WTC11 (cell line): ENCODE measurements around the gene SRGN. TPM values are rescaled to one million over a fixed set of nuclear protein-coding genes. Genes with fewer than 3 reads are reported as not detected.

Experiments
- ATAC-seq: fragments of 200-7000 bp; cut with Tn5 transposase; 2 replicates; pipeline ENCODE4 v1.10.0; 2021; ENCODE audit warnings: mild to moderate bottlenecking, moderate library complexity
- CTCF ChIA-PET: fragments of 300-600 bp; sonication (Branson Sonifier 250); formaldehyde crosslinking; loops from one replicate; lab custom pipeline; 2021; ENCODE audit warnings: antibody characterized with exemption; lab: Charles Lee
- POLR2A ChIA-PET: fragments of 350-600 bp; sonication (Branson Sonifier 250); formaldehyde crosslinking; loops from one replicate; lab custom pipeline; 2021; ENCODE audit warnings: antibody characterized with exemption; lab: Charles Lee
- DNase-seq: peaks from one replicate; pipeline ENCODE4 v3.0.0; 2021; ENCODE audit warnings: low spot score
- H3K27ac Mint-ChIP-seq: 2 replicates; pipeline ENCODE4 v1.8.0; 2021; ENCODE audit warnings: mixed read lengths
- H3K27me3 Mint-ChIP-seq: 2 replicates; pipeline ENCODE4 v1.8.0; 2021; ENCODE audit warnings: low read depth, mild to moderate bottlenecking, moderate library complexity, mixed read lengths
- H3K36me3 Mint-ChIP-seq: 2 replicates; pipeline ENCODE4 v1.8.0; 2021; ENCODE audit warnings: mixed read lengths
- H3K4me1 Mint-ChIP-seq: 2 replicates; pipeline ENCODE4 v1.8.0; 2022; ENCODE audit warnings: mixed read lengths
- H3K4me3 Mint-ChIP-seq: 2 replicates; pipeline ENCODE4 v1.8.0; 2021; ENCODE audit warnings: mild to moderate bottlenecking, moderate library complexity, mixed read lengths
- H3K9me3 Mint-ChIP-seq: 2 replicates; pipeline ENCODE4 v1.8.0; 2021; ENCODE audit warnings: mixed read lengths
- ATF1 ChIP-seq: sonication (generic); formaldehyde crosslinking; IDR thresholded peaks from 2 replicates; pipeline ENCODE4 v1.8.1; 2023; ENCODE audit warnings: mild to moderate bottlenecking, moderate library complexity, missing genetic modification reagents
- E2F4 ChIP-seq: sonication (generic); formaldehyde crosslinking; IDR thresholded peaks from 2 replicates; pipeline ENCODE4 v1.8.1; 2022; ENCODE audit warnings: low read depth, mild to moderate bottlenecking, moderate library complexity, missing genetic modification reagents, borderline replicate concordance
- E2F5 ChIP-seq: sonication (generic); formaldehyde crosslinking; IDR thresholded peaks from 2 replicates; pipeline ENCODE4 v1.8.1; 2022; ENCODE audit warnings: mild to moderate bottlenecking, moderate library complexity, missing genetic modification reagents
- ERG ChIP-seq: fragments of 250-450 bp; sonication (Bioruptor Pico); IDR thresholded peaks from 2 replicates; pipeline ENCODE4 v1.8.0; 2021; ENCODE audit warnings: mild to moderate bottlenecking
- ESRRA ChIP-seq: sonication (generic); formaldehyde crosslinking; IDR thresholded peaks from 2 replicates; pipeline ENCODE4 v1.8.1; 2022; ENCODE audit warnings: mild to moderate bottlenecking, missing genetic modification reagents, borderline replicate concordance
- FOXK1 ChIP-seq: sonication (generic); formaldehyde crosslinking; IDR thresholded peaks from 2 replicates; pipeline ENCODE4 v1.8.0; 2022; ENCODE audit warnings: mild to moderate bottlenecking, moderate library complexity, missing genetic modification reagents
- FOXP1 ChIP-seq: sonication (generic); formaldehyde crosslinking; IDR thresholded peaks from 2 replicates; pipeline ENCODE4 v1.8.0; 2022; ENCODE audit warnings: missing genetic modification reagents, mild to moderate bottlenecking, moderate library complexity, borderline replicate concordance
- HMGXB4 ChIP-seq: sonication (generic); formaldehyde crosslinking; IDR thresholded peaks from 2 replicates; pipeline ENCODE4 v1.8.1; 2023; ENCODE audit warnings: mild to moderate bottlenecking, moderate library complexity, missing genetic modification reagents
- IRF1 ChIP-seq: sonication (generic); formaldehyde crosslinking; IDR thresholded peaks from 2 replicates; pipeline ENCODE4 v1.8.0; 2023; ENCODE audit warnings: missing genetic modification reagents
- IRF2 ChIP-seq: sonication (generic); formaldehyde crosslinking; IDR thresholded peaks from 2 replicates; pipeline ENCODE4 v1.8.0; 2022; ENCODE audit warnings: low read depth, missing genetic modification reagents, borderline replicate concordance
- NFATC4 ChIP-seq: fragments of 250-450 bp; sonication (Bioruptor Pico); IDR thresholded peaks from 2 replicates; pipeline ENCODE4 v1.9.0; 2021; ENCODE audit warnings: mild to moderate bottlenecking
- RELA ChIP-seq: sonication (generic); formaldehyde crosslinking; IDR thresholded peaks from 2 replicates; pipeline ENCODE4 v1.8.1; 2022; ENCODE audit warnings: missing genetic modification reagents, mild to moderate bottlenecking, borderline replicate concordance
- TEAD4 ChIP-seq: sonication (generic); formaldehyde crosslinking; IDR thresholded peaks from 2 replicates; pipeline ENCODE4 v1.8.0; 2022; ENCODE audit warnings: mild to moderate bottlenecking, missing genetic modification reagents
- TP53 ChIP-seq: sonication (generic); formaldehyde crosslinking; IDR thresholded peaks from 2 replicates; pipeline ENCODE4 v1.8.1; 2023; ENCODE audit warnings: mild to moderate bottlenecking, missing genetic modification reagents
- ZNF263 ChIP-seq: sonication (generic); formaldehyde crosslinking; IDR thresholded peaks from 2 replicates; pipeline ENCODE4 v1.8.1; 2022; ENCODE audit warnings: low read depth, mild to moderate bottlenecking, moderate library complexity, missing genetic modification reagents
- ZNF281 ChIP-seq: sonication (generic); formaldehyde crosslinking; IDR thresholded peaks from 2 replicates; pipeline ENCODE4 v1.8.0; 2023; ENCODE audit warnings: mild to moderate bottlenecking, missing genetic modification reagents
- ZNF416 ChIP-seq: fragments of 250-450 bp; sonication (Bioruptor Pico); IDR thresholded peaks from 2 replicates; pipeline ENCODE4 v1.9.0; 2021; ENCODE audit warnings: mild to moderate bottlenecking, inconsistent platforms
- ZNF423 ChIP-seq: fragments of 250-450 bp; sonication (Bioruptor Pico); IDR thresholded peaks from 2 replicates; pipeline ENCODE4 v2.1.2; 2022; ENCODE audit warnings: mild to moderate bottlenecking, moderate library complexity
- ZNF671 ChIP-seq: fragments of 250-450 bp; sonication (Bioruptor Pico); IDR thresholded peaks from 2 replicates; pipeline ENCODE4 v1.8.0; 2021; ENCODE audit warnings: mild to moderate bottlenecking
- ZSCAN18 ChIP-seq: fragments of 250-450 bp; sonication (Bioruptor Pico); IDR thresholded peaks from 2 replicates; pipeline ENCODE4 v2.1.2; 2022; ENCODE audit warnings: mild to moderate bottlenecking, moderate library complexity
- total RNA-seq: library from RNA; stranded (reverse); gene quantifications from 3 replicates; pipeline ENCODE4 v1.2.3, GENCODE V29; 2021

Gene SRGN
- total RNA-seq, 1 experiment from 2014 or later = 1.4 TPM

- H3K9me3 Mint-ChIP-seq = no peaks in the 10 kb centered on the region
- TF ChIP-seq ZNF416 (no peak), TEAD4 (CRISPR knock-in tag) (no peak), ZNF423 (CRISPR knock-in tag) (no peak), HMGXB4 (no peak), ESRRA (CRISPR knock-in tag) (no peak), NFATC4 (CRISPR knock-in tag) (no peak), FOXP1 (CRISPR knock-in tag) (no peak), RELA (no peak), E2F4 (CRISPR knock-in tag) (no peak), IRF1 (CRISPR knock-in tag) (no peak), ZNF281 (CRISPR knock-in tag) (no peak), E2F5 (CRISPR knock-in tag) (no peak), ERG (CRISPR knock-in tag) (no peak), ATF1 (CRISPR knock-in tag) (no peak), ZSCAN18 (CRISPR knock-in tag) (no peak), TP53 (CRISPR knock-in tag) (no peak), FOXK1 (CRISPR knock-in tag) (no peak), ZNF671 (no peak), ZNF263 (CRISPR knock-in tag) (no peak), IRF2 (CRISPR knock-in tag) (no peak)
- ChIA-PET CTCF (no interaction called here), POLR2A (no interaction called here)
- no peak for ATAC-seq
- H3K27me3 Mint-ChIP-seq = no peaks in the 10 kb centered on the region
- H3K27ac Mint-ChIP-seq = no peak overlapping the region
- no peak overlapping the region for H3K4me3 Mint-ChIP-seq
- no peaks in the 10 kb centered on the region for H3K4me1 Mint-ChIP-seq
- DNase-seq = no peak
- H3K36me3 Mint-ChIP-seq = no peaks in the 10 kb centered on the region
Measured at GRCh38 chr10:69062901-69063300, 25.0 kb upstream of the SRGN start.
